Neural cell (in vitro differentiated cells): ENCODE results near the gene APOM.

Experiments used
- CTCF ChIP-seq: fragments of 450-650 bp; IDR thresholded peaks from 2 replicates; pipeline ENCODE4 v1.5.1; 2014; ENCODE audit warnings: antibody characterized with exemption, mild to moderate bottlenecking, moderate library complexity; ENCODE audit not compliant: poor library complexity, severe bottlenecking
- POLR2AphosphoS5 ChIP-seq: IDR thresholded peaks from 2 replicates; pipeline ENCODE4 v1.6.1; 2012
- SMC3 ChIP-seq: fragments of 450-650 bp; conservative IDR thresholded peaks from 2 replicates; pipeline ENCODE4 v1.6.1; 2014; ENCODE audit warnings: antibody characterized with exemption, mild to moderate bottlenecking, moderate library complexity; ENCODE audit not compliant: poor library complexity

- TF ChIP-seq POLR2AphosphoS5 (no peak), CTCF (no peak), SMC3 (no peak)
Measured at GRCh38 chr6:31661262-31662123, 5.8 kb downstream of the APOM start.
